Cardiac muscle cell (in vitro differentiated cells and primary cell): ENCODE measurements around the gene SPTLC2. TPM values are rescaled to one million over a fixed set of nuclear protein-coding genes. Genes with fewer than 3 reads are reported as not detected.
A peak's percentile ranks its signal among the peaks of the same experiment; 100 is the strongest.

Experiments used
- DNase-seq, 2 donors: peaks; one replicate each; pipeline versions ENCODE4 v3.0.0 to v3.0.0-alpha.2; 2010 to 2017; ENCODE audit warnings: low read depth in 1 of 2, low spot score in 1 of 2
- H3K27ac ChIP-seq: fragments of 200-600 bp; sonication (generic); 2 replicates; pipeline ENCODE4 v1.5.1; 2016
- H3K27me3 ChIP-seq: fragments of 200-600 bp; sonication (generic); 2 replicates; pipeline ENCODE4 v1.6.0; 2016; ENCODE audit warnings: control low read depth
- H3K36me3 ChIP-seq: fragments of 200-600 bp; sonication (generic); 2 replicates; pipeline ENCODE4 v1.5.1; 2016; ENCODE audit warnings: control low read depth
- H3K4me1 ChIP-seq: fragments of 200-600 bp; sonication (generic); 2 replicates; pipeline ENCODE4 v1.8.1; 2017; ENCODE audit warnings: low read depth, mild to moderate bottlenecking, mixed run types
- H3K4me3 ChIP-seq: fragments of 200-600 bp; sonication (generic); 2 replicates; pipeline ENCODE4 v1.5.1; 2016; ENCODE audit warnings: mild to moderate bottlenecking
- H3K9me3 ChIP-seq: fragments of 200-600 bp; sonication (generic); 2 replicates; pipeline ENCODE4 v1.5.1; 2017; ENCODE audit warnings: low read depth, mild to moderate bottlenecking, control low read depth
- CTCF ChIP-seq: IDR thresholded peaks from 2 replicates; pipeline ENCODE4 v1.5.1; 2012; ENCODE audit warnings: low read depth, mild to moderate bottlenecking, low read length
- polyA plus RNA-seq: library from polyadenylated mRNA; unstranded; fragments of >200 nt; fragmentation: Nextera tagmentation; extraction: Ambion mirVana; gene quantifications from 2 replicates; pipeline ENCODE4 v1.2.1, GENCODE V29; 2016
- total RNA-seq: library from RNA; depleted of rRNA; stranded (reverse); fragments of >200 nt; gene quantifications from 2 replicates; pipeline ENCODE4 v1.2.3, GENCODE V29; 2016

The SPTLC2 gene
- total and polyA plus RNA-seq, 2 experiments from 2014 or later, result 13.9 to 14.4 TPM

- no peaks in the 10 kb centered on the region for H3K27me3 ChIP-seq
- H3K4me3 ChIP-seq, result peak overlapping the region; percentile 71
- H3K36me3 ChIP-seq, result peaks cover 22% of the 10 kb centered on the region
- TF ChIP-seq CTCF, result no peak
- peaks cover 6% of the 10 kb centered on the region for H3K4me1 ChIP-seq
- H3K9me3 ChIP-seq, result no peaks in the 10 kb centered on the region
- peak overlapping the region; percentile 96 for H3K27ac ChIP-seq
- peak; percentile 33 to 52 for DNase-seq
Observed at GRCh38 chr14:77458249-77458950, 158.0 kb downstream of the SPTLC2 start.

GRCh38 chr14:77457522-77458248 lies 158.8 kb downstream of the SPTLC2 start, which contains the start of the genes AHSA1 and VIPAS39:
Gene AHSA1, plus strand, starts transcription at chr14:77458093. Its CDS starts 97 bp downstream, at chr14:77458190.
Gene VIPAS39, minus strand, starts transcription at chr14:77457601. Its CDS starts 3,499 bp downstream, at chr14:77454102.
- Histone ChIP-seq H3K4me3 (peak within 1 kb of the TSS; percentile 71), H3K36me3 (peaks cover 18% of the 10 kb centered on the region), H3K27me3 (no peaks in the 10 kb centered on the region), H3K9me3 (no peaks in the 10 kb centered on the region), H3K4me1 (peaks cover 6% of the 10 kb centered on the region), H3K27ac (peak within 1 kb of the TSS; percentile 96)
- peak; percentile 97 to 100 for DNase-seq
- no peak for TF ChIP-seq CTCF

DNA sequence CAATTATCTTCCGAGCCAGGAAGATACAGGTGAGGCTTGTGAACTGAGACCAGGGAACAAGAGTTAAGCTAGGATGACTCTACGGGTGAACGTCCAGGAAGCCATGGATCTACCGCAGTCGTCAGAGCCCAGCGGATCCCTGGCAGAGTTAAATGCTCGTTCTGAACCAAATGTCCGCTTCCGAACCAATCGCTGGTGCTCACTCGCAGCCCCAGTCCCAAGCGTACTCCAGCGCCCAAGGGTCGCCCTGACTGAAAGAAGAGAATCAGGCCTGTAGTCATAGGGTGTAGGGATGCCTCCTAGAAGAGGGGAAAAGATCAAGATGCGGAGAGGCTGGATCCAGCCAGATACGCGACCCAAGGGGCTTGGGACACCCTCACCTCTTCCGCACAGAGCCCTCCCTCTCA lies 159.3 kb downstream of the SPTLC2 start:
- H3K4me1 ChIP-seq, result peaks cover 6% of the 10 kb centered on the region
- H3K27ac ChIP-seq, result peak overlapping the region; percentile 70
- DNase-seq, result peak in 1 of 2 donors; percentile 61
- no peaks in the 10 kb centered on the region for H3K9me3 ChIP-seq
- H3K27me3 ChIP-seq, result no peaks in the 10 kb centered on the region
- H3K36me3 ChIP-seq, result peaks cover 12% of the 10 kb centered on the region
- no peak for TF ChIP-seq CTCF
- H3K4me3 ChIP-seq, result peak overlapping the region; percentile 71

Other genes with a start within 250 kb of the SPTLC2 start
- 6.6 and 8.9 TPM in 2 replicates for gene TMED8, start 239.5 kb downstream of the SPTLC2 start, total RNA-seq
- 3.4 and 6.2 TPM in 2 replicates for gene TMED8, start 239.5 kb downstream of the SPTLC2 start, polyA plus RNA-seq
- 2.2 and 3.6 TPM in 2 replicates for gene SAMD15, start 239.3 kb downstream of the SPTLC2 start, total RNA-seq
- gene SAMD15, start 239.3 kb downstream of the SPTLC2 start, polyA plus RNA-seq, result 0.45 and 2.1 TPM in 2 replicates
- gene NOXRED1, start 193.1 kb downstream of the SPTLC2 start, total RNA-seq, result 0.06 and 0.07 TPM in 2 replicates
- gene NOXRED1, start 193.1 kb downstream of the SPTLC2 start, polyA plus RNA-seq, result not detected in 2 replicates
- gene VIPAS39, start 159.0 kb downstream of the SPTLC2 start, total RNA-seq, result 19.4 and 24.5 TPM in 2 replicates
- gene VIPAS39, start 159.0 kb downstream of the SPTLC2 start, polyA plus RNA-seq, result 16.1 and 21.3 TPM in 2 replicates
- 193 and 209 TPM in 2 replicates for gene AHSA1, start 158.5 kb downstream of the SPTLC2 start, total RNA-seq
- 137 and 182 TPM in 2 replicates for gene AHSA1, start 158.5 kb downstream of the SPTLC2 start, polyA plus RNA-seq
- gene ISM2, start 117.8 kb downstream of the SPTLC2 start, total RNA-seq, result 0.53 and 0.83 TPM in 2 replicates
- not detected in 2 replicates for gene ISM2, start 117.8 kb downstream of the SPTLC2 start, polyA plus RNA-seq
- 8.6 and 11.7 TPM in 2 replicates for gene ALKBH1, start 91.4 kb upstream of the SPTLC2 start, total RNA-seq
- 14.5 and 14.6 TPM in 2 replicates for gene ALKBH1, start 91.4 kb upstream of the SPTLC2 start, polyA plus RNA-seq
- gene SLIRP, start 91.5 kb upstream of the SPTLC2 start, total RNA-seq, result 386 and 439 TPM in 2 replicates
- 466 and 662 TPM in 2 replicates for gene SLIRP, start 91.5 kb upstream of the SPTLC2 start, polyA plus RNA-seq
- gene SNW1, start 144.5 kb upstream of the SPTLC2 start, total RNA-seq, result 50.9 and 66.7 TPM in 2 replicates
- 63.3 and 66.3 TPM in 2 replicates for gene SNW1, start 144.5 kb upstream of the SPTLC2 start, polyA plus RNA-seq
- 12.2 and 15.4 TPM in 2 replicates for gene ADCK1, start 183.5 kb upstream of the SPTLC2 start, total RNA-seq
- 20.3 and 20.6 TPM in 2 replicates for gene ADCK1, start 183.5 kb upstream of the SPTLC2 start, polyA plus RNA-seq